ENCODE results near the gene FAM107B. TPM values are rescaled to one million over a fixed set of nuclear protein-coding genes. Genes with fewer than 3 reads are reported as not detected.

FAM107B gene
- total and polyA plus RNA-seq, 2 donors (not counting 3 experiments of a cell fraction or from before 2014, with no cell fraction given): 39.2 to 176 TPM

DNA sequence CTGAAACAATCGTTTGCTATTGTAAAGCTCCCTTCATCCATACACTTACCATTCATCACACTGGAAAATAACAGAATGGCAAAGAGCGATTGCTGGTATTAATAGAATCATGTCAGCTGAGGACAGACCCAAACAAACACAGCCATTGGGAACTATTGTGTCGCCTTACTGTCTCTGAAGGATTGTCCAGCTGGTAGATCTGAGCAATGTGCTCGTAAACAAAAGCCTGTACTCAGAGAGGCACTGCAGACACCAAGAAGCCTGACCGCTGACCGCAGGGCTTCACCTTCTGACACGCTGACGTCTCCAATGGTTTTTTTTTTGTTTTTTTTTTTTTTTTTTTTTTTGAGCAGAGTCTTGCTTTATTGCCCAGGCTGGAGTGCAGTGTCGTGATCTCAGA is 292.9 kb downstream of the FAM107B start:
- Histone ChIP-seq H3K27me3 (ENCODE audit: control insufficient read depth in 2 of 2, insufficient read depth in 2 of 2, low read length in 2 of 2) (peaks cover 10 to 20% of the 10 kb centered on the region in 2 experiments), H3K4me3 (replicated peaks in 1 of 3; ENCODE audit: insufficient read depth in 1 of 3, low read depth in 1 of 3, low read length in 3 of 3) (no peak overlapping the region), H3K9me1 (replicated peaks; ENCODE audit: control insufficient read depth, extremely low read depth, insufficient read depth, low read length) (no peaks in the 10 kb centered on the region), H3K9me3 (replicated peaks; ENCODE audit: control insufficient read depth, insufficient read depth, low read length) (no peaks in the 10 kb centered on the region), H3K4me1 (ENCODE audit: control insufficient read depth, extremely low read depth, insufficient read depth, low read length) (no peaks in the 10 kb centered on the region), H3K79me2 (ENCODE audit: control insufficient read depth, insufficient read depth, low read length) (no peaks in the 10 kb centered on the region), H3K27ac (ENCODE audit: insufficient read depth, low read depth, low read length) (no peak overlapping the region), H4K20me1 (replicated peaks; ENCODE audit: control insufficient read depth, extremely low read depth, insufficient read depth, low read length) (no peaks in the 10 kb centered on the region), H3K4me2 (ENCODE audit: insufficient read depth, low read length) (no peak overlapping the region), H3K36me3 (ENCODE audit: control insufficient read depth in 2 of 2, extremely low read depth in 1 of 2, insufficient read depth in 2 of 2, low read length in 2 of 2) (no peaks in the 10 kb centered on the region), H3K9ac (replicated peaks; ENCODE audit: extremely low read depth, insufficient read depth, low read length) (no peak overlapping the region), H2AFZ (ENCODE audit: low read depth, low read length) (no peak overlapping the region)
- FAIRE-seq (no peak), DNase-seq (ENCODE audit: low read depth, low spot score) (no peak)
- POLR2A ChIA-PET: no interaction called here
- TF ChIP-seq FOS (IDR thresholded peaks at IDR 0.05; ENCODE audit: borderline replicate concordance, insufficient read depth, low read length) (no peak), POLR2A (IDR thresholded peaks at IDR 0.05; ENCODE audit: low read depth, low read length) (no peak), CTCF (IDR thresholded peaks at IDR 0.05; ENCODE audit: extremely low read depth in 1 of 2, insufficient read depth in 1 of 2, low read depth in 1 of 2, low read length in 2 of 2) (no peak), EZH2 (IDR thresholded peaks at IDR 0.05; ENCODE audit: borderline replicate concordance, low read depth, low read length, severe bottlenecking) (no peak), GATA2 (IDR thresholded peaks at IDR 0.05; ENCODE audit: insufficient read depth, insufficient read length, low read depth, low read length) (no peak), POLR2AphosphoS5 (IDR thresholded peaks at IDR 0.05; ENCODE audit: insufficient read depth, low read depth, low read length) (no peak), JUN (IDR thresholded peaks at IDR 0.05; ENCODE audit: borderline replicate concordance, insufficient read depth, insufficient read length, low read depth) (no peak), MYC (IDR thresholded peaks at IDR 0.05; ENCODE audit: low read depth, low read length) (no peak)
- TF ChIP-seq, protein P1, sequence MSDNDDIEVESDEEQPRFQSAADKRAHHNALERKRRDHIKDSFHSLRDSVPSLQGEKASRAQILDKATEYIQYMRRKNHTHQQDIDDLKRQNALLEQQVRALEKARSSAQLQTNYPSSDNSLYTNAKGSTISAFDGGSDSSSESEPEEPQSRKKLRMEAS (IDR thresholded peaks at IDR 0.05; ENCODE audit: insufficient read depth, insufficient read length): no peak
- dilution Hi-C loops (cut with MboI; ENCODE audit: extremely low pct_ligation_motif_present, low sequenced_read_pairs): no loop called here
- intact Hi-C loops (cut with micrococcal nuclease): loop anchor here (5.0 kb wide), 1 partner anchor 89 kb away; no protein-coding TSS in a partner anchor
- CTCF ChIA-PET: interaction anchor here (6.7 kb wide), 1 partner anchor 284 kb away, joined by 121 read pairs; no protein-coding TSS in a partner anchor
- BruUV-seq (replicated peaks): no TSS peak

Data from endothelial cell of umbilical vein (primary cell).